ENCODE measurements around the gene METTL6. TPM values are rescaled to one million over a fixed set of nuclear protein-coding genes. Genes with fewer than 3 reads are reported as not detected.

The METTL6 gene
- total RNA-seq, 1 experiment from 2014 or later = 25.6 TPM

DNA sequence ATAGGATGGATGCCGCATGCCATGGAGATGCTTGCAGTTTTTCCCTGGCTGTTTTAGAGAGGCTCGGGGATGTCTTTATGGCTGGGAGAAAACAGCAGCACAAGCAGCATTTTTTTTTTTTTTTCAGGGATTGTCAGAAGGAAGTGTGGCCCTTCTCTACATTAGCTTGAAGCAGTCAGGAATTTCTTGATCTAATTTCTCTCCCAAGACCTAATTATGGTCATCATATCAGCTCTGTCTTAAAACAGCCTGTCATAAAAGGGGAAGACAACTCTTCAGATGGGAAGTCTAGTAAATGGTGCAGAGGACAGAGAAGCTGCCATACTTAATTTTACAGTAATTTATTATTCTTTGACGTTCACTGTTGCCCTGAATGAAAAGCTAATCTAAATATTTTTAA lies 44.5 kb upstream of the METTL6 start:
- H3K27me3 ChIP-seq (ENCODE audit: insufficient read depth, low read length) = no peaks in the 10 kb centered on the region
- H4K8ac ChIP-seq (replicated peaks; ENCODE audit: insufficient read length, low read depth, low read length) = no peak overlapping the region
- H2BK120ac ChIP-seq (ENCODE audit: low read depth, low read length, poor library complexity, severe bottlenecking) = no peak overlapping the region
- H2BK15ac ChIP-seq (ENCODE audit: low read depth, low read length) = no peak overlapping the region
- Mint-ChIP-seq H3K27ac (no peak overlapping the region), H3K4me1 (peaks cover 7% of the 10 kb centered on the region in 2 experiments), H3K4me3 (no peak overlapping the region), H3K9me3 (no peaks in the 10 kb centered on the region), H3K27me3 (ENCODE audit: low read depth) (no peaks in the 10 kb centered on the region; the same call in none of the 2 replicates), H3K36me3 (ENCODE audit: insufficient read depth in 1 of 3, low read depth in 3 of 3) (no peaks in the 10 kb centered on the region)
- H2BK20ac ChIP-seq (ENCODE audit: low read depth, low read length, poor library complexity, severe bottlenecking) = no peak overlapping the region
- H3K14ac ChIP-seq (ENCODE audit: insufficient read depth, low read length) = no peak overlapping the region
- no peak overlapping the region for H3K56ac ChIP-seq (ENCODE audit: insufficient read length, low read depth, low read length)
- no peaks in the 10 kb centered on the region for H3K79me2 ChIP-seq (ENCODE audit: insufficient read depth, low read length)
- TF ChIP-seq, protein P1, sequence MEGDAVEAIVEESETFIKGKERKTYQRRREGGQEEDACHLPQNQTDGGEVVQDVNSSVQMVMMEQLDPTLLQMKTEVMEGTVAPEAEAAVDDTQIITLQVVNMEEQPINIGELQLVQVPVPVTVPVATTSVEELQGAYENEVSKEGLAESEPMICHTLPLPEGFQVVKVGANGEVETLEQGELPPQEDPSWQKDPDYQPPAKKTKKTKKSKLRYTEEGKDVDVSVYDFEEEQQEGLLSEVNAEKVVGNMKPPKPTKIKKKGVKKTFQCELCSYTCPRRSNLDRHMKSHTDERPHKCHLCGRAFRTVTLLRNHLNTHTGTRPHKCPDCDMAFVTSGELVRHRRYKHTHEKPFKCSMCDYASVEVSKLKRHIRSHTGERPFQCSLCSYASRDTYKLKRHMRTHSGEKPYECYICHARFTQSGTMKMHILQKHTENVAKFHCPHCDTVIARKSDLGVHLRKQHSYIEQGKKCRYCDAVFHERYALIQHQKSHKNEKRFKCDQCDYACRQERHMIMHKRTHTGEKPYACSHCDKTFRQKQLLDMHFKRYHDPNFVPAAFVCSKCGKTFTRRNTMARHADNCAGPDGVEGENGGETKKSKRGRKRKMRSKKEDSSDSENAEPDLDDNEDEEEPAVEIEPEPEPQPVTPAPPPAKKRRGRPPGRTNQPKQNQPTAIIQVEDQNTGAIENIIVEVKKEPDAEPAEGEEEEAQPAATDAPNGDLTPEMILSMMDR (conservative IDR thresholded peaks at IDR 0.05) = no peak
- no peaks in the 10 kb centered on the region for H3K79me1 ChIP-seq (ENCODE audit: insufficient read depth, low read depth, low read length, poor library complexity, severe bottlenecking)
- no peak overlapping the region for H3K27ac ChIP-seq (ENCODE audit: insufficient read length, low read depth, low read length)
- H2AK5ac ChIP-seq (ENCODE audit: insufficient read length, low read length) = no peak overlapping the region
- DNase-seq = no peak
- WGBS (ENCODE audit: extremely low coverage, insufficient read length, low lambda C conversion rate) = no CpG with 5 or more reads among the region's 3 CpGs
- no peaks in the 10 kb centered on the region for H3K9me3 ChIP-seq (ENCODE audit: control insufficient read depth, low read depth, low read length)
- H3K18ac ChIP-seq (ENCODE audit: insufficient read length, low read depth, low read length) = no peak overlapping the region
- H4K20me1 ChIP-seq (ENCODE audit: control insufficient read depth, insufficient read depth, insufficient read length) = no peaks in the 10 kb centered on the region
- H3K23me2 ChIP-seq (ENCODE audit: insufficient read length, low read depth, low read length, poor library complexity, severe bottlenecking) = no peaks in the 10 kb centered on the region
- H4K91ac ChIP-seq (ENCODE audit: insufficient read length, low read depth, low read length) = no peak overlapping the region
- H3K4ac ChIP-seq (ENCODE audit: low read depth, low read length) = no peak overlapping the region
- H2BK5ac ChIP-seq (ENCODE audit: insufficient read length, low read length) = no peak overlapping the region
- no peak overlapping the region for H3K9ac ChIP-seq (ENCODE audit: extremely low read depth, insufficient read length, low read length)
- no peak overlapping the region for H3T11ph ChIP-seq (ENCODE audit: low read length)
- H3K4me1 ChIP-seq (ENCODE audit: insufficient read depth, low read length) = no peaks in the 10 kb centered on the region
- no peak overlapping the region for H4K5ac ChIP-seq (ENCODE audit: insufficient read length, low read depth, low read length)
- no peak overlapping the region for H3K23ac ChIP-seq (ENCODE audit: insufficient read length, low read depth, low read length)
- H3K4me2 ChIP-seq (ENCODE audit: insufficient read depth, insufficient read length, low read length) = no peak overlapping the region
- H2AFZ ChIP-seq (ENCODE audit: low read length) = no peak overlapping the region
- H2BK12ac ChIP-seq (ENCODE audit: insufficient read length, low read depth, low read length) = no peak overlapping the region
